Hepatocyte (in vitro differentiated cells): ENCODE data around the gene RAP1GDS1. TPM values are rescaled to one million over a fixed set of nuclear protein-coding genes. Genes with fewer than 3 reads are reported as not detected.
"Not testable (repeated sequence)": the region's sequence is repeated elsewhere in the genome, so short reads cannot be mapped to it uniquely, and the experiment has no call there.

Experiments used
- DNase-seq: peaks from one replicate; pipeline ENCODE4 v3.0.0-alpha.2; 2016; ENCODE audit warnings: low spot score
- H2AFZ ChIP-seq: fragments of 200-600 bp; sonication (generic); 2 replicates; pipeline ENCODE4 v1.6.0; 2016; ENCODE audit warnings: antibody characterized with exemption, mild to moderate bottlenecking
- H3K27ac ChIP-seq: fragments of 200-600 bp; sonication (generic); 2 replicates; pipeline ENCODE4 v1.5.1; 2016; ENCODE audit warnings: mild to moderate bottlenecking
- H3K27me3 ChIP-seq: fragments of 200-600 bp; sonication (generic); 2 replicates; pipeline ENCODE4 v1.6.1; 2016
- H3K36me3 ChIP-seq: fragments of 200-600 bp; sonication (generic); replicated peaks from 2 replicates; pipeline ENCODE4 v1.5.1; 2016; ENCODE audit warnings: low read depth; ENCODE audit not compliant: insufficient read depth
- H3K4me1 ChIP-seq: fragments of 200-600 bp; sonication (generic); 2 replicates; pipeline ENCODE4 v1.5.1; 2016; ENCODE audit warnings: mild to moderate bottlenecking, moderate library complexity; ENCODE audit not compliant: insufficient read depth
- H3K4me2 ChIP-seq: fragments of 200-600 bp; sonication (generic); 2 replicates; pipeline ENCODE4 v1.6.0; 2016
- H3K4me3 ChIP-seq: fragments of 200-600 bp; sonication (generic); 2 replicates; pipeline ENCODE4 v1.5.1; 2016; ENCODE audit warnings: mild to moderate bottlenecking
- H3K79me2 ChIP-seq: fragments of 200-600 bp; sonication (generic); 2 replicates; pipeline ENCODE4 v1.6.0; 2017; ENCODE audit warnings: mild to moderate bottlenecking
- H3K9me2 ChIP-seq: fragments of 200-600 bp; sonication (generic); replicated peaks from 2 replicates; pipeline ENCODE4 v1.6.0; 2017; ENCODE audit warnings: mild to moderate bottlenecking; ENCODE audit not compliant: insufficient read depth
- H3K9me3 ChIP-seq: fragments of 200-600 bp; sonication (generic); 2 replicates; pipeline ENCODE4 v1.5.1; 2016; ENCODE audit warnings: low read depth, mild to moderate bottlenecking
- H4K20me1 ChIP-seq: fragments of 200-600 bp; sonication (generic); 2 replicates; pipeline ENCODE4 v1.6.0; 2016; ENCODE audit warnings: mild to moderate bottlenecking; ENCODE audit not compliant: insufficient read depth, poor library complexity, severe bottlenecking
- CTCF ChIP-seq: fragments of 200-600 bp; sonication (generic); IDR thresholded peaks from 2 replicates; pipeline ENCODE4 v1.5.1; 2016; ENCODE audit warnings: antibody characterized with exemption, mild to moderate bottlenecking; ENCODE audit not compliant: poor library complexity
- EZH2 ChIP-seq: fragments of 200-600 bp; sonication (generic); IDR thresholded peaks from 2 replicates; pipeline ENCODE4 v1.6.1; 2016; ENCODE audit warnings: antibody characterized with exemption, mild to moderate bottlenecking, borderline replicate concordance
- EZH2phosphoT487 ChIP-seq: fragments of 200-600 bp; sonication (generic); IDR thresholded peaks from one replicate; pipeline ENCODE4 v1.6.1; 2018; ENCODE audit warnings: antibody characterized with exemption, mild to moderate bottlenecking, low read depth, moderate library complexity; ENCODE audit not compliant: unreplicated experiment, severe bottlenecking
- WGBS: methylation state at CpG from one replicate; pipeline ENCODE4 v1.1.6; 2016; ENCODE audit warnings: low lambda C conversion rate; ENCODE audit errors: missing lambda C conversion rate; 5-methylcytosine and 5-hydroxymethylcytosine counted together
- polyA plus RNA-seq: library from polyadenylated mRNA; unstranded; fragments of >200 nt; fragmentation: Nextera tagmentation; extraction: Ambion mirVana; gene quantifications from 2 replicates; pipeline ENCODE4 v1.2.1, GENCODE V29; 2016
- total RNA-seq: library from RNA; depleted of rRNA; stranded (reverse); fragments of >200 nt; gene quantifications from 2 replicates; pipeline ENCODE4 v1.2.3, GENCODE V29; 2014

RAP1GDS1 gene
- total and polyA plus RNA-seq, 2 experiments from 2014 or later: 25.3 to 42.7 TPM

DNA sequence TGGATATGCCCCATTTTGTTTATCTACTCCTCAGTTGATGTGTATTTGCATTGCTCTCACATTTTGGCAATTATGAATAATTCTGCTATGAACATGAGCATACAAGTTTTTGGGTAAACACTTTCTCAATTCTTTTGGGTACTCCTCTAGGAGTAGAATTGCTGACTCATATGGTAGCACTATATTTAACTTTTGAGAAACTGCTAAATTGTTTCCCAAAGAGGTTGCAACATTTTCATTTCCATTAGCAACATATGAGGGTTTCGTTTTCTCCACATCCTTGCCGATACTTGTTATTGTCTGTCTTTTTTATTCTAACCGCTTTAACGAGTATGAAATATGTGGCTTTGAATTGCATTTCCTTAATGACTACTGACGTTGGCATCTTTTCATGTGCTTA is 211.9 kb downstream of the RAP1GDS1 start:
- Histone ChIP-seq H3K36me3 (no peaks in the 10 kb centered on the region), H2AFZ (no peak overlapping the region), H3K9me2 (no peaks in the 10 kb centered on the region), H4K20me1 (no peaks in the 10 kb centered on the region), H3K27me3 (no peaks in the 10 kb centered on the region), H3K27ac (no peak overlapping the region), H3K4me3 (no peak overlapping the region), H3K9me3 (no peaks in the 10 kb centered on the region), H3K4me2 (no peak overlapping the region), H3K79me2 (no peaks in the 10 kb centered on the region), H3K4me1 (no peaks in the 10 kb centered on the region)
- TF ChIP-seq EZH2: no peak
- no peak for TF ChIP-seq CTCF
- TF ChIP-seq EZH2phosphoT487: no peak
- DNase-seq: no peak
- 92% methylated on average over 5 of the region's 5 CpGs for WGBS

GRCh38 chr4:98474408-98474844 is 213.2 kb downstream of the RAP1GDS1 start:
- no peaks in the 10 kb centered on the region for H3K4me1 ChIP-seq
- 84% methylated on average over 3 of the region's 3 CpGs for WGBS
- H3K4me2 ChIP-seq: no peak overlapping the region
- no peaks in the 10 kb centered on the region for H3K9me2 ChIP-seq
- no peaks in the 10 kb centered on the region for H3K9me3 ChIP-seq
- H3K27me3 ChIP-seq: no peaks in the 10 kb centered on the region
- H3K27ac ChIP-seq: no peak overlapping the region
- H4K20me1 ChIP-seq: no peaks in the 10 kb centered on the region
- no peak overlapping the region for H3K4me3 ChIP-seq
- H3K36me3 ChIP-seq: no peaks in the 10 kb centered on the region
- no peaks in the 10 kb centered on the region for H3K79me2 ChIP-seq
- no peak for DNase-seq
- no peak for TF ChIP-seq EZH2
- no peak for TF ChIP-seq EZH2phosphoT487
- no peak for TF ChIP-seq CTCF
- H2AFZ ChIP-seq: no peak overlapping the region

DNA sequence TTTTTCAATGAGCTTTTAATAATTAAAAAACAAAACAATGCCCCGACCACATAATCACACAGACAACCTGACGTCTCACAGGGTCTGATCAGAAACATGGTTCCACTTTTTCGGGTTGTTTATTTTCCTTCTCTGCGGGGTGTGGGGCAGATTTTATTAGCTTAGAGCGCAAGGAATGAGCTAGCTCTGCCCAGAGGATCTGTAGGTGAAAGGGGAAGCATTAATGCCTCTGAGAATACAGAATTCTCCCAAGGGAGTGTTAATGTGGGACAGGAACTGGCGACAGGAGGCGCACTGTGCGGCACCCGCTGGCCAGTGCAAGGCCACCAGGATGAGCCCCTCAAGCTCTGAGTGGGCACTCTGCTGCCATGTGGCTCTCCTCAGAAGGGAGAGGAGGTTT is 215.7 kb downstream of the RAP1GDS1 start:
- no peak for TF ChIP-seq EZH2phosphoT487
- no peak for TF ChIP-seq CTCF
- TF ChIP-seq EZH2: no peak
- 83% methylated on average over 9 of the region's 9 CpGs for WGBS

GRCh38 chr4:98479590-98479989 is 218.4 kb downstream of the RAP1GDS1 start:
- H3K4me3 ChIP-seq, H3K79me2 ChIP-seq, H2AFZ ChIP-seq, H4K20me1 ChIP-seq, DNase-seq, H3K27ac ChIP-seq, H3K9me3 ChIP-seq, H3K36me3 ChIP-seq, H3K9me2 ChIP-seq, H3K4me2 ChIP-seq, H3K27me3 ChIP-seq, H3K4me1 ChIP-seq: not testable (repeated sequence)
- WGBS: 44% methylated on average over 2 of the region's 2 CpGs

More for the DNA sequence above, 215.7 kb downstream of the RAP1GDS1 start:
- no peak for DNase-seq
- Histone ChIP-seq H4K20me1 (no peaks in the 10 kb centered on the region), H3K36me3 (no peaks in the 10 kb centered on the region), H3K4me3 (no peak overlapping the region), H3K27me3 (no peaks in the 10 kb centered on the region), H3K9me2 (no peaks in the 10 kb centered on the region), H3K4me2 (no peak overlapping the region), H3K79me2 (no peaks in the 10 kb centered on the region), H3K27ac (no peak overlapping the region), H3K4me1 (no peaks in the 10 kb centered on the region), H3K9me3 (no peaks in the 10 kb centered on the region), H2AFZ (no peak overlapping the region)
